Lower leg skin (tissue), 3 donors: ENCODE results near the gene HOXA7.

Experiments
- CTCF ChIP-seq, 3 donors: fragments of 450-650 bp; IDR thresholded peaks; one replicate each; pipeline ENCODE4 v1.5.1; 2016; ENCODE audit warnings: antibody characterized with exemption in 3 of 3, mild to moderate bottlenecking in 3 of 3, moderate library complexity in 2 of 3
- POLR2A ChIP-seq, 2 donors: fragments of 450-650 bp; IDR thresholded peaks; one replicate each; pipeline ENCODE4 v1.6.1; 2016 to 2017; ENCODE audit warnings: antibody characterized with exemption in 2 of 2, mild to moderate bottlenecking in 1 of 2, moderate library complexity in 1 of 2

- TF ChIP-seq CTCF (IDR thresholded peaks at IDR 0.05), result no peak
- TF ChIP-seq POLR2A (IDR thresholded peaks at IDR 0.05), result no peak
These were observed 41.1 kb downstream of the HOXA7 start for GRCh38 chr7:27115221-27116026.
